A549 (cell line): Measurements from ENCODE around the gene CRYBB1. TPM values are rescaled to one million over a fixed set of nuclear protein-coding genes. Genes with fewer than 3 reads are reported as not detected.

Experiments used
- ATAC-seq, 2 experiments: fragments of 200-7000 bp in 1 of 2; fragments of >200 bp in 1 of 2; cut with Nextera tagmentation in 1 of 2; cut with Tn5 transposase in 1 of 2; 3 replicates each; pipeline versions ENCODE4 v1.8.0 to v1.9.1; 2018 to 2020; ENCODE audit warnings: mild to moderate bottlenecking in 1 of 2, moderate library complexity in 1 of 2
- CTCF ChIA-PET: fragments of 300-600 bp; sonication (Branson Sonifier 250); formaldehyde crosslinking; extraction: SDS; loops from one replicate; lab custom pipeline; 2021; ENCODE audit warnings: antibody characterized with exemption, inconsistent platforms; lab: Yijun Ruan, JAX
- POLR2A ChIA-PET: fragments of 350-600 bp; formaldehyde crosslinking; extraction: SDS; loops from one replicate; lab custom pipeline; 2021; ENCODE audit warnings: antibody characterized with exemption, inconsistent platforms; lab: Yijun Ruan, JAX
- DNase-seq, 2 experiments: peaks; one replicate each; pipeline versions ENCODE4 v3.0.0 to v3.0.0-alpha.2; 2011 to 2016; ENCODE audit warnings: low read depth in 1 of 2, low spot score in 1 of 2
- FAIRE-seq: peaks from 2 replicates; lab custom pipeline; 2011; peaks lifted over from hg19 to GRCh38; lab: Jason Lieb, UNC
- H3K27ac ChIP-seq, 2 experiments: fragments of >200 bp; sonication (Bioruptor Twin); formaldehyde crosslinking; 3 replicates each; pipeline ENCODE4 v1.5.1; 2016 to 2017
- H3K4me1 ChIP-seq: fragments of >200 bp; sonication (Bioruptor Twin); formaldehyde crosslinking; 3 replicates; pipeline ENCODE4 v1.6.1; 2016
- H3K4me2 ChIP-seq: fragments of >200 bp; sonication (Bioruptor Twin); formaldehyde crosslinking; 3 replicates; pipeline ENCODE4 v1.6.1; 2016
- H3K4me3 ChIP-seq: fragments of >200 bp; sonication (Bioruptor Twin); formaldehyde crosslinking; 3 replicates; pipeline ENCODE4 v1.5.1; 2016
- H3K9me3 ChIP-seq: fragments of >200 bp; sonication (Bioruptor Twin); formaldehyde crosslinking; 3 replicates; pipeline ENCODE4 v1.6.1; 2016
- ATOH8 ChIP-seq: fragments of 250-450 bp; sonication (Bioruptor Pico); IDR thresholded peaks from 2 replicates; pipeline ENCODE4 v1.5.0; 2020; ENCODE audit warnings: low read depth, mild to moderate bottlenecking, moderate library complexity
- BHLHE40 ChIP-seq: IDR thresholded peaks from 2 replicates; pipeline ENCODE4 v1.6.1; 2012; ENCODE audit warnings: low read depth, low read length, inconsistent platforms
- CBX2 ChIP-seq: fragments of 200-600 bp; sonication (generic); IDR thresholded peaks from 2 replicates; pipeline ENCODE4 v1.6.1; 2016; ENCODE audit warnings: low read depth, mild to moderate bottlenecking, borderline replicate concordance
- CEBPB ChIP-seq, 2 experiments: fragments of >200 bp in 1 of 2; sonication (Bioruptor Twin) in 1 of 2; formaldehyde crosslinking in 1 of 2; IDR thresholded peaks; 2 replicates each; pipeline ENCODE4 v1.6.1; 2012 to 2016
- CHD2 ChIP-seq: fragments of 150-350 bp; IDR thresholded peaks from 2 replicates; pipeline ENCODE4 v1.6.1; 2014; ENCODE audit warnings: low read length; ENCODE audit not compliant: partially characterized antibody
- EHF ChIP-seq: fragments of 250-450 bp; sonication (Bioruptor Pico); IDR thresholded peaks from 2 replicates; pipeline ENCODE4 v1.5.0; 2020; ENCODE audit warnings: mild to moderate bottlenecking
- EHMT2 ChIP-seq: fragments of 200-600 bp; sonication (generic); IDR thresholded peaks from 2 replicates; pipeline ENCODE4 v1.6.1; 2016; ENCODE audit warnings: antibody characterized with exemption, low read depth, mild to moderate bottlenecking, moderate library complexity
- ESRRA ChIP-seq: fragments of 150-350 bp; IDR thresholded peaks from 2 replicates; pipeline ENCODE4 v1.6.1; 2014; ENCODE audit warnings: mild to moderate bottlenecking, low read length, borderline replicate concordance
- GATA3 ChIP-seq: IDR thresholded peaks from 2 replicates; pipeline ENCODE4 v1.6.1; 2012; ENCODE audit warnings: borderline replicate concordance
- HDAC2 ChIP-seq: fragments of 200-600 bp; sonication (generic); IDR thresholded peaks from 2 replicates; pipeline ENCODE4 v1.6.1; 2016
- HEYL ChIP-seq: fragments of 250-450 bp; sonication (Bioruptor Pico); IDR thresholded peaks from 2 replicates; pipeline ENCODE4 v1.8.0; 2021; ENCODE audit warnings: mild to moderate bottlenecking, moderate library complexity
- HOXA7 ChIP-seq: fragments of 250-450 bp; sonication (Bioruptor Pico); IDR thresholded peaks from 2 replicates; pipeline ENCODE4 v1.5.0; 2020; ENCODE audit warnings: mild to moderate bottlenecking, moderate library complexity
- JUN ChIP-seq, 2 experiments: fragments of >200 bp; sonication (Bioruptor Twin); formaldehyde crosslinking; IDR thresholded peaks; 2 replicates in 1 of 2; 3 replicates in 1 of 2; pipeline ENCODE4 v1.6.1; 2016 to 2017
- KDM1A ChIP-seq: fragments of 200-600 bp; sonication (generic); IDR thresholded peaks from 2 replicates; pipeline ENCODE4 v1.6.1; 2016; ENCODE audit warnings: low read depth, mild to moderate bottlenecking
- KDM5A ChIP-seq: fragments of 200-600 bp; sonication (generic); IDR thresholded peaks from 2 replicates; pipeline ENCODE4 v1.6.1; 2016; ENCODE audit warnings: antibody characterized with exemption, mild to moderate bottlenecking
- MAX ChIP-seq: IDR thresholded peaks from 2 replicates; pipeline ENCODE4 v1.6.1; 2012
- NFE2L2 ChIP-seq: fragments of 150-350 bp; conservative IDR thresholded peaks from 2 replicates; pipeline ENCODE4 v1.6.1; 2014; ENCODE audit warnings: low read length
- NR3C1 ChIP-seq: fragments of >200 bp; sonication (Bioruptor Twin); formaldehyde crosslinking; IDR thresholded peaks from 3 replicates; pipeline ENCODE4 v1.6.1; 2017
- POLR2A ChIP-seq: IDR thresholded peaks from 2 replicates; pipeline ENCODE4 v1.6.1; 2012; ENCODE audit warnings: mild to moderate bottlenecking, low read length
- POLR2AphosphoS2 ChIP-seq: conservative IDR thresholded peaks from 2 replicates; pipeline ENCODE4 v1.6.1; 2012; ENCODE audit warnings: low read length, improper control_type of control experiment, inconsistent platforms
- RAD21 ChIP-seq, 2 experiments: fragments of >200 bp in 1 of 2; sonication (Bioruptor Twin) in 1 of 2; formaldehyde crosslinking in 1 of 2; IDR thresholded peaks in 1 of 2; conservative IDR thresholded peaks in 1 of 2; 2 replicates in 1 of 2; 3 replicates in 1 of 2; pipeline ENCODE4 v1.6.1; 2012 to 2018; ENCODE audit warnings: inconsistent platforms in 1 of 2
- RARB ChIP-seq: fragments of 250-450 bp; sonication (Bioruptor Pico); IDR thresholded peaks from 2 replicates; pipeline ENCODE4 v1.8.0; 2021; ENCODE audit warnings: mild to moderate bottlenecking, moderate library complexity
- RCOR1 ChIP-seq: fragments of 150-350 bp; IDR thresholded peaks from 2 replicates; pipeline ENCODE4 v1.6.1; 2014; ENCODE audit warnings: antibody characterized with exemption, low read length, low read depth
- RFX5 ChIP-seq: fragments of 450-650 bp; IDR thresholded peaks from 2 replicates; pipeline ENCODE4 v1.7.1; 2014; ENCODE audit warnings: antibody characterized with exemption, mild to moderate bottlenecking, moderate library complexity
- RNF2 ChIP-seq: fragments of 200-600 bp; sonication (generic); IDR thresholded peaks from 2 replicates; pipeline ENCODE4 v1.6.1; 2016; ENCODE audit warnings: low read depth, mild to moderate bottlenecking, antibody characterized with exemption, moderate library complexity, borderline replicate concordance
- TFCP2L1 ChIP-seq: fragments of 250-450 bp; sonication (Bioruptor Pico); IDR thresholded peaks from 2 replicates; pipeline ENCODE4 v1.5.0; 2021; ENCODE audit warnings: mild to moderate bottlenecking
- USF2 ChIP-seq: fragments of 450-650 bp; IDR thresholded peaks from 2 replicates; pipeline ENCODE4 v1.6.1; 2014; ENCODE audit warnings: antibody characterized with exemption
- ZC3H11A ChIP-seq: fragments of 450-650 bp; IDR thresholded peaks from 2 replicates; pipeline ENCODE4 v1.6.1; 2014; ENCODE audit warnings: antibody characterized with exemption, mild to moderate bottlenecking
- WGBS: methylation state at CpG from one replicate; pipeline ENCODE4 v1.1.6; 2017; ENCODE audit errors: missing lambda C conversion rate; 5-methylcytosine and 5-hydroxymethylcytosine counted together
- polyA plus RNA-seq, 4 experiments: library from polyadenylated mRNA; depleted of rRNA in 3 of 4; stranded (reverse); fragments of >200 nt; fragmentation: RNase III in 1 of 4; extraction: RNeasy Plus Mini Kit Qiagen cat#74134 plus additional on column Dnase treatment in 1 of 4; gene quantifications; 2 replicates in 3 of 4; 3 replicates in 1 of 4; pipeline ENCODE4 v1.2.3, GENCODE V29; 2011 to 2017
- TF ChIP-seq, protein P1 (sequence below): IDR thresholded peaks from 2 replicates; pipeline ENCODE4 v1.6.1; 2012
- TF ChIP-seq, protein P2 (sequence below): fragments of >200 bp; sonication (Bioruptor Twin); formaldehyde crosslinking; IDR thresholded peaks from 3 replicates; pipeline ENCODE4 v1.5.1; 2016

The CRYBB1 gene
- polyA plus RNA-seq, 2 of the 4 experiments (the other 2 are of a cell fraction): not detected

DNA sequence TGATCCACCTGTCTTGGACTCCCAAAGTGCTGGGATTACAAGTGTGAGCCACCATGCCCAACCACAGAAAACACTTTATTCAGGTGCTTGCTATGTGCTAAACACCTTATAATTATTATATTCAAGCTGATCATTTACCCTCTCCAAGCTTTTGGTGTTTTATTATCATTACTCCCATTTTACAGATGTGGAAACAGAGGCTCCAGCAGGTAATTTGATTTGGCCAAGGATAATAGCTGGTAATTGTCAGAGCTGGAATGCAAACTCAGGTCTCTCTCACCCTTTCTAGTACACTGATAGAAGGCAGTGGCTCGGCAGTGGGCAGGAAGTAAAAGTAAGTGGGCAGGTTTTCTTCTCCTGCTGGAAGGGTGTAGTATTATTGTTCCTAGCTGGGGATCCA is 24.1 kb downstream of the CRYBB1 start:
- ATAC-seq (no peak), FAIRE-seq (no peak), DNase-seq (no peak)
- no peaks in the 10 kb centered on the region for H3K9me3 ChIP-seq
- ChIA-PET CTCF (interaction anchor here (1.3 to 1.4 kb wide), 2 partner anchors 11 to 53 kb away, joined by 4 read pairs; no protein-coding TSS in a partner anchor), POLR2A (no interaction called here)
- WGBS: 54% methylated on average over 1 of the region's 1 CpG
- no peak overlapping the region for H3K27ac ChIP-seq
- TF ChIP-seq CEBPB (IDR thresholded peaks at IDR 0.05) (no peak), CBX2 (no peak), JUN (IDR thresholded peaks at IDR 0.05) (no peak), RAD21 (conservative IDR thresholded peaks at IDR 0.05 in 1 of 2, IDR thresholded peaks at IDR 0.05 in 1 of 2) (no peak), EHF (CRISPR knock-in tag) (no peak), POLR2AphosphoS2 (no peak), HEYL (CRISPR knock-in tag) (no peak), ESRRA (no peak), ZC3H11A (no peak), HDAC2 (no peak), RCOR1 (no peak), RFX5 (no peak), POLR2A (no peak), MAX (no peak), NFE2L2 (no peak), ATOH8 (CRISPR knock-in tag) (no peak), RNF2 (no peak)
- TF ChIP-seq, protein P1, sequence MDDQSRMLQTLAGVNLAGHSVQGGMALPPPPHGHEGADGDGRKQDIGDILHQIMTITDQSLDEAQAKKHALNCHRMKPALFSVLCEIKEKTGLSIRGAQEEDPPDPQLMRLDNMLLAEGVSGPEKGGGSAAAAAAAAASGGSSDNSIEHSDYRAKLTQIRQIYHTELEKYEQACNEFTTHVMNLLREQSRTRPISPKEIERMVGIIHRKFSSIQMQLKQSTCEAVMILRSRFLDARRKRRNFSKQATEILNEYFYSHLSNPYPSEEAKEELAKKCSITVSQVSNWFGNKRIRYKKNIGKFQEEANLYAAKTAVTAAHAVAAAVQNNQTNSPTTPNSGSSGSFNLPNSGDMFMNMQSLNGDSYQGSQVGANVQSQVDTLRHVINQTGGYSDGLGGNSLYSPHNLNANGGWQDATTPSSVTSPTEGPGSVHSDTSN: no peak
- TF ChIP-seq, protein P2, sequence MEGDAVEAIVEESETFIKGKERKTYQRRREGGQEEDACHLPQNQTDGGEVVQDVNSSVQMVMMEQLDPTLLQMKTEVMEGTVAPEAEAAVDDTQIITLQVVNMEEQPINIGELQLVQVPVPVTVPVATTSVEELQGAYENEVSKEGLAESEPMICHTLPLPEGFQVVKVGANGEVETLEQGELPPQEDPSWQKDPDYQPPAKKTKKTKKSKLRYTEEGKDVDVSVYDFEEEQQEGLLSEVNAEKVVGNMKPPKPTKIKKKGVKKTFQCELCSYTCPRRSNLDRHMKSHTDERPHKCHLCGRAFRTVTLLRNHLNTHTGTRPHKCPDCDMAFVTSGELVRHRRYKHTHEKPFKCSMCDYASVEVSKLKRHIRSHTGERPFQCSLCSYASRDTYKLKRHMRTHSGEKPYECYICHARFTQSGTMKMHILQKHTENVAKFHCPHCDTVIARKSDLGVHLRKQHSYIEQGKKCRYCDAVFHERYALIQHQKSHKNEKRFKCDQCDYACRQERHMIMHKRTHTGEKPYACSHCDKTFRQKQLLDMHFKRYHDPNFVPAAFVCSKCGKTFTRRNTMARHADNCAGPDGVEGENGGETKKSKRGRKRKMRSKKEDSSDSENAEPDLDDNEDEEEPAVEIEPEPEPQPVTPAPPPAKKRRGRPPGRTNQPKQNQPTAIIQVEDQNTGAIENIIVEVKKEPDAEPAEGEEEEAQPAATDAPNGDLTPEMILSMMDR: no peak
- H3K4me2 ChIP-seq: no peak overlapping the region
- H3K4me3 ChIP-seq: no peak overlapping the region
- 0 out of 3 replicates have a peak, but pooled peaks cover 4% of the 10 kb centered on the region for H3K4me1 ChIP-seq

DNA sequence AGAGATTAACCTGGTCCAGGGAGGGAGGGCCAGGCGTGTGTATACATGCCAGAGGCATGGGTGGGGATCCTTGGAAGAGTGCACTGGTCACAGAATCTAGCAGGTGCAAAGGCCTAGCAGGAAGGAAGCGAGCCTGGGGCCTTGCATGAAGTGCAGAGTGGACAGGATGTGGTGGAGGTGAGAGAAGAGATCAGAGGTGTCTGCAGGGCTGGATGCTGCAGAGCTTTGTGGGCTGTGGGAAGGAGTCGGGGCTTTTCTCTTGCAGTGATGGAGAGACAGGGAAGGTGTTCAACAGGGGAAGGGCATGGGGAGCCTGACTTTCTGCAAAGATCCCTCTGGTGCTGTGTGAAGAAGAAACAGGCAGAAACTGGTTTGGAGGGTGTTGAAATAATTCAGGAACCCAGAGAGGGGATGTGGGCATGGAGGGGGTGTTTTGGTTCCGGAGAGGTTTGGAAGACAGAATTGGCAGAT is 25.4 kb downstream of the CRYBB1 start:
- H3K9me3 ChIP-seq: no peaks in the 10 kb centered on the region
- ATAC-seq: no peak
- no peak overlapping the region for H3K4me2 ChIP-seq
- TF ChIP-seq RARB (no peak), MAX (no peak), BHLHE40 (no peak), EHMT2 (no peak), GATA3 (no peak), NR3C1 (no peak), TFCP2L1 (CRISPR knock-in tag) (no peak), KDM5A (no peak), NFE2L2 (no peak), CHD2 (no peak), KDM1A (no peak), HOXA7 (CRISPR knock-in tag) (no peak), USF2 (no peak)
- TF ChIP-seq, protein P1: no peak
- TF ChIP-seq, protein P2: no peak
- H3K27ac ChIP-seq: no peak overlapping the region
- no peak for FAIRE-seq
- 57% methylated on average over 4 of the region's 4 CpGs for WGBS
- ChIA-PET POLR2A (no interaction called here), CTCF (no interaction called here)
- H3K4me1 ChIP-seq: 0 out of 3 replicates have a peak, but pooled peaks cover 4% of the 10 kb centered on the region
- H3K4me3 ChIP-seq: no peak overlapping the region
- DNase-seq: no peak
